NCI-H748 (cell line): ENCODE measurements around the gene METTL3.

Experiments used
- DNase-seq: peaks from one replicate; lab custom pipeline; 2025; ENCODE audit not compliant: unreplicated experiment; lab: John Stamatoyannopoulos, UW

The METTL3 gene

GRCh38 chr14:21527318-21527679, 16.2 kb upstream of the METTL3 start:
- DNase-seq, result no peak

- peak; percentile 77 for DNase-seq
These were observed 15.7 kb upstream of the METTL3 start for GRCh38 chr14:21526672-21527317.

DNA sequence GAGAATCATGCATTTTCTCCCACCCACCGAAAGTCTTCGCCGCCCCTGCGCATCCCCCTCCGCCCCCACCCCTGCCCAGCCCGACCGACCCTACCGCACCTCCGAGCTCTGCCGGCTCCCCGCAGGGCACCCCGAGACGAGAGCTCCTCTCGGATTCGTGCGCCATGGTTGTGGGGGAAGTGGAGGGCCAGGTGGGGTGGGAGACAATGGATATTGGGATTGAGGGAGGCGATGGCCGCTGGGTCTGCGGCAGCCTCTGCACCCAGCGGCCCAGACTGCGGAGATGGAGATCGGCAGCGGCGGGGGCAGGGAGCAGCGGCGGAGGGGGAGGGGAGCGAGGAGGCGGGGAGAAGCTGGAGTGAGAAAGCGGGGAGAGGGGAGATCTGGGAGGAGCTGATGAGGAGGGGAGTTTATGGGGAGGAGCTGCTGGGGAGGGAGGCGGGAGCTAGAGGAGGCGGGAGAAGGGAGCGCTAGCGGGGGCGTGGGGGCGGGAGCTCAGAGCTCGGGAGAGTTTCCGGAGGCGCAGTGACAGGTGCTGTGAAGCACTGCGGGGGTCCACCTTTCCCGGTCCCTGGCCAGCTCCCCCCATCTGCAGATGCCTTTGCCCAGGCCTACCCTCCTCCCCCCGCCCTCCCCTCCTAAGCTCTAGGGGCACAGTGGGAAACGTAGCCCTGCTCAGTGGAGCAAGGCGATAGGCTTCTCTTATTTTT, 15.0 kb upstream of the METTL3 start, which contains the start of gene SALL2:
Gene SALL2, minus strand, starts transcription at position 385 of the 710 bp plus-strand sequence. Its CDS starts 219 bp downstream, at position 166.
- peak; percentile 96 for DNase-seq

DNA sequence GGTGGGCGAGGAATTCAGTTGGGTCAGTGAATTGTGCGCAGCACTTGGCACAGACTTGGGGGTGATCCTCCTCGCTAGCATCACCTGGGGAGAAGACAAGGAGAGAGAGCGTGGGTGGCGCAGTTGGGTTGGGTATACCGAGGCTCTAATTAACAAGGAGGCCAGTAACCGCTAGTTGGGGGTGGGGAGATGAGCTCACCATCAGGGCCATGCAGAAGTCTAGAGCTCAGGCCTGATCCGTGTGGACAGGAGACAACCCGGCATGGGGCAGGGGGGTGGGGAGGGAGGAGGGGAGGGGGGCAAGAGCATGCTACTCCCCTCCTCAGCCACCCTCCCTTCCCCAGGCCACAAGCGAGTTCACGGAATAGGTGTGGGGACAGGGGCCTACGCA, 14.4 kb upstream of the METTL3 start:
- DNase-seq, result peak; percentile 53

DNA sequence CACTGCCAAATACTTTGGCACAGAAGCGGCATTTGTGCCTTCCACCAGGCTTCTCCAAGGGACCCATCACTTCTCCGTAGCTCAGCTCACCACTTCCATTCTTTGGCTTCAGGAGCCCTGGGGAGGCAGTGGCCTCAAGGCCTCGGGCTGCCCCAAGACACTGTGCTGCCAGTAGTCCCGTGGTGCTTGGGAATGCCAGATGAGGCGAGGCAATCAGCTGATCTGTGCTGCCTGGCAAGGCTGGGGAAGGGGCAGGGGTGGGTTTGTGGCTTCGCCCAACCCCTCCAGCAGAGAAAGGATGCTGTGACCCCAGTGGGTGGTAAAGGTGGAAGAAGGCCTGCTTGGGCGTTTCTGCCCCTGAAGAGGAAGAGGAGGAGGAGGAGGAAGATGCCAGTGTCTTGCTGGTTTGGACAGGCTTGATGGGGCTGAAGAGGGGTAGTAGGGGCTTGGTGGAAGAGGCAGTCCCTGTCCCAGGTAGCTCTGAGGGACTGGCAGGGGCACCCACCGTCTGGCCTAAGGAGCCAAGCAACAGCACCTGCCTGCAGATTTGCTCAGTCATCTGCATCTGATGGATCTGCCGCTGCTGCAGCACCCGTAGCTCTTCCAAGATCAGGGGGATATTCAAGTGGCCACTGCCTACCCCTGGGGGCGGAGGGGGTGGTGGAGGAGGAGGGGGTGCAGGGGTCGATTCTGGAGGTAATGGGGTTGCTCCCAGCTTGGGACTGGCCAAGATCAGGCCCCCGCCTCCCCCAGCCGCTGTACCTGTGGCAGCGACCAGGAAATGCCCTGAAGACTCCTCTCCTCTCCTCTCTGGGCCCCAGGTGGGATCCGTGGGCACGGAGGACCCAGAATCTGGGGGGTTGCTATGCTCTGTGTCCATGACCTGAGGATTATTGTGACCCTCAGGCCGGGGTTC, 13.7 kb upstream of the METTL3 start:
- no peak for DNase-seq

- DNase-seq, result no peak
These were observed 12.1 kb upstream of the METTL3 start for GRCh38 chr14:21523203-21523602.

GRCh38 chr14:21521501-21521900, 10.4 kb upstream of the METTL3 start:
- DNase-seq, result no peak

DNA sequence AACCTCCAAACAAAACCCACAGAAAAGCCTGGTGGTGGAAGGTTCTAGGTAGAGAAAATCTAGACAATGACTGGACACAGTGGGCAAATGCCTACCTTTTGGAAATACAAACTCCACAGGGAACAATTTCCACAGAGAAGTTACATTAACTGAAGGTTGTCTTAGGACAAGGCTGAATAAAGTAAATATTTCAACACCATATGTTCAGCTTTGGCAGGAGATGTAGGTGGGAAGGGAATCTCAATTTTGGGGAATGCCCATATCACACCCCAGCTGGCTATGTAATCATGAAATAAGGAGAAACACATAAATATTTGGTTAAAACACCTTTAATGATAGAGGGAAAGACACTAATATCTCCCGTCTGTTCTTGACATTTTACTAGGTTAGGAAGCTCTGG, 9.6 kb upstream of the METTL3 start:
- DNase-seq, result no peak

- DNase-seq, result no peak
These were observed 7.6 kb upstream of the METTL3 start for GRCh38 chr14:21518725-21519124.

- no peak for DNase-seq
These were observed 3.2 kb upstream of the METTL3 start for GRCh38 chr14:21514341-21514740.

GRCh38 chr14:21509432-21510143, 1.6 kb downstream of the METTL3 start:
- DNase-seq, result no peak

DNA sequence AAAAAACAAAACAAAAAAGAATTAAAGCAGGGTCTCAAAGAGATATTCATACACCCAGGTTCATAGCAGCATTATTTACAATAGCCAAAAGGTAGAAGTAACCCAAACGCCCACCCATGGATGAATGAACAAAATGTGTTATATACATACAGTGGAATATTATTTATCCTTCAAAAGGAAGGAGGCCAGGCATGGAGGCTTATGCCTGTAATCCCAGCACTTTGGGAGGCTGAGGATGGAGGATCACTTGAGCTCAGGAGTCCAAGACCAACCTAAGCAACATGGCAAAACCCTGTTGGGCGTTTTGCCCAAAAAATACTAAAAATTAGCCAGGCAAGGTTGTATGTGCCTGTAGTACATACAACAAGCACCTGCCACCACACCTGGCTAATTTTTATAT, 4.6 kb downstream of the METTL3 start:
- no peak for DNase-seq

DNA sequence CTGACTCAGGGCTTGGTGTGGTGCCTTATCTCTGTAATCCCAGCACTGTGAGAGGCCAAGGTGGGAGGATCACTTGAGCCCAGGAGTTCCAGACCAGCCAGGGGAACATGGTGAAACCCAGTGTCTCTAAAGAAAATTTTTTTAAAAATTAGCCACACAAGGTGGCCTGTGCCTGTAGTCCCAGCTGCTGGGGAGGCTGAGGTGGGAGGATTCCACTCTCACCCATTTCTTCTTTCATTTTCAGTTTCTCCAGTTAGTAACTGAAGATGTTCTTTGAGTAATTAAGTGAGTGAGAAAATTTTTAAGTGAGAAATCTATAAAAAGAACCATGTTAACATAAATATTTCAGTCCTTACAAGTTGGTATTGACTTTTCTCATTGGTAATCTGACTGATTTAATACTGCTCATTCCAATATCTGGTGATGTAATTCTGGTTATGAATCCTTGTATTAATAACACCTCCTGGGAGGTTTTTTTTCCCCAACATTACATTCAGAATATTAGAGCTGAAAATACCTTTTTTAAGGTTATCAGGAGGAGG, 6.1 kb downstream of the METTL3 start:
- DNase-seq, result no peak

- no peak for DNase-seq
These were observed 7.8 kb downstream of the METTL3 start for GRCh38 chr14:21503376-21503775.

DNA sequence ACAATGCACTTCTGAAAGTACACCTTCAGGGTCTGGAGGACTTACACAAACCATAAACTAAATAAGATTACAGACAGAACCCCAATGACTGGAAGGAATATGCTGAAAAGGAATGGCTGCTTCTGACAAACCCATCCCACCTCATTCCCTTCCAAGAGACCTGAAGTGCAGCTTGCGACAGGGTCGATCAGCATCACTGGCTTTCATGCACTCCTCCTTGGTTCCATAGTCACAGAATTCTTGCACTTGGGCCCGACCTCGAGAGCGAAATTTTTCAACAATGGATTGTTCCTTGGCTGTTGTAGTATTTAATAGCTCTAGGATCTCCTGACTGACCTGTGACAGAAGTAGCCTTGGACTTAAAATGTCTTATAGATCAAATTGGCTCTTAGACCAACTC, 9.6 kb downstream of the METTL3 start:
- DNase-seq, result no peak

DNA sequence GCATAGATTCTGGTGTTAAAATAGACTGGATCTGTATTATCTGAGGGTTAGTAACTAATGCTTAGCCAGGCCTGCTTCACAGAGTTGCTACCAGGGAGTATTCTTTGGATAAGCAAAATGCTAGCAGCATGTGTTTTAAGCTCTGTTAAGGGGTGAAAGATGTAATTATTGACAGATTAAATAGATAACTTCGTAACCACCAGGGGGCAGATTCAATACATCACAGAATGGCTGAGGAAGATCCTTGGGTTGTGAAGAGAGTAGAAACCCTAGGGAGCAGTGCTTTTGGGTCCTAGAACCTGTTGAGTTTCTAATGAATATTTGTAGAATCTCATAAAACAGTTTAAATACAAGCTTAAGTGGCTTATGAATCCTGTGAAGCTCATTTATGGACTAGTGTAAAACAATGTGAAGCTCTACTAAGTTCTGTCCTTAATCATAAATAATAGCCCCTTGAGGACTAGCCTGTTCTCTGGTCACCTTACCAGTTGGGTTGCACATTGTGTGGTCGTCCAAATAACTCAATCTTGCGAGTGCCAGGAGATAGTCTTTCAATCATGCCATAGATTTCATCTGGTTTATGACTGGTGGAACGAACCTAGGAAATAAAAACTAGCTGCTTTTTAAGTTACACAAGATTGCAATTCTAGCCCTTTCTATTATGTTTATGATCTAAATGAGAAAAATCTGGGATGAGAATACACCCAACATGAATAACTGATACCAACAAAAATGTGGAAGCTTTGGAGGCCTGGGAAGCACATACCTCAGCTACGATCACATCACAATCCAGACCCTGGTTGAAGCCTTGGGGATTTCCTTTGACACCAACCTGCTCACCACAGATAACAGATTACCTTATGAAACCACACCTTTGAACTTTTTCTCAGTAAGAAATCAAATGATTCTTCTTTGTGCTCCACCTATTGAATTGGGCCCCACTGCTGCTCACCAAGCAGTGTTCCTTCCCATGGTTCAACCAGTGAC, 12.3 kb downstream of the METTL3 start:
- DNase-seq, result peak; percentile 57

DNA sequence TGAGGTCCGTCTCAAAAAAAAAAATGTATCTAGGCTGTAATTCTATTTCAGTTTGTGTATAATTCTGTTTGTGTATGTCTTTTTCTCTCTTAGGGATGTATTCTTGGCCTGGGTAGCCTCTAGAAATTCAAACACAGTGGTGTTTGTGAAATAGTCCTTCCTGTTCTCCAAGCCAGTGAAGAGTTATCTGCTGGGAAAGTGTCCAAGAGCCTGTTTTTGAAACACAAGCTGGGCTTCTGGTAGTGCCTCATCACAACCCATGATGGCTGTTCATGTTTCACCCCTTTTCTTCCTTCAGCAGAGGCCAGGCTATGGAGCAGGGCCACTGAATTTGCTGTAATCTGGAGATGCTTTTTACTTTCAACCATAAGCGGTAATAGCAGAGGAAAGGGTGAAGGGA, 14.7 kb downstream of the METTL3 start:
- DNase-seq, result no peak

GRCh38 chr14:21494902-21495762, 16.0 kb downstream of the METTL3 start:
- no peak for DNase-seq

DNA sequence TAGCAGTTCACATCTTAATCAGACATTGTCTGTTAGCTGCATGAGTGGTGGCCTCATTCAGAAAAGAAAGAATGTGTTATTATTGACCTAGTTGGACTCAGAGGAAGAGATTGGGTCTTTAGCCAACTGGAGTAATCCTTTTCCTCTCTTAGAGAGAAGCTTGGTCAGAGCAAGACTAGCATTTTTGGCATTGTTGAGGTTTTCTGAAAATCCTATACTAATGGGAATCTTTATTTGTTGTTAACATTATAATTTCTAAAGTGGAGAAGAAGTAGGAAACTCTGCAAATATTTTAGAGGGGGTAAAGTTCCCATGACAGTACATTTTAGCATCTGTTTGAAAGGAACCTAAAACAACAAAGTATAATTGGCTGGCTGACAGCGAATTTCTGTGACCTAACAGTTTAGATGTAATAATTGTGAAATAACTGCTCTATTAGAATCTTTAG, 24.5 kb downstream of the METTL3 start:
- DNase-seq, result no peak
